ENCODE measurements around the gene SPATA18.

DNA sequence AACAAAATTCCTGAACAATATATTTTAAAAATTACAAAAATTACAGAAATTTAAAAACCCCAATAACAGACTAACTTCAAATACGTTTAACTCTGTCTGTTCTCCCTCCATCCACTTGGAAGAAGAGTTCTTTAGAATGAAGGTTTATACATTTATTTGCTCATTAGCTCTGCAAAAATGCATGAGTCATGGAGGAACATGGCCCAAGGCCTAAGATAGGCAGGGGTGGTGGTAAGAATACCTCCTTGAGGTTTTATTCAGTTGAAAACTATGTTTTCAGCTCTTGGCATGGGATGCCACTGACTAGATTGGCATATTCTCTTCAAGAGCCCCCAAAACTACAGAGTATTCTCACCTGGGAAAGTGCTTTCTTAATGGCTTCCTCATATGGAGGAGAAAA, 22.1 kb upstream of the SPATA18 start:
- TF ChIP-seq POLR2A (IDR thresholded peaks at IDR 0.05) (no peak), POLR2AphosphoS5 (IDR thresholded peaks at IDR 0.05) (no peak)
- TF ChIP-seq, protein P1, sequence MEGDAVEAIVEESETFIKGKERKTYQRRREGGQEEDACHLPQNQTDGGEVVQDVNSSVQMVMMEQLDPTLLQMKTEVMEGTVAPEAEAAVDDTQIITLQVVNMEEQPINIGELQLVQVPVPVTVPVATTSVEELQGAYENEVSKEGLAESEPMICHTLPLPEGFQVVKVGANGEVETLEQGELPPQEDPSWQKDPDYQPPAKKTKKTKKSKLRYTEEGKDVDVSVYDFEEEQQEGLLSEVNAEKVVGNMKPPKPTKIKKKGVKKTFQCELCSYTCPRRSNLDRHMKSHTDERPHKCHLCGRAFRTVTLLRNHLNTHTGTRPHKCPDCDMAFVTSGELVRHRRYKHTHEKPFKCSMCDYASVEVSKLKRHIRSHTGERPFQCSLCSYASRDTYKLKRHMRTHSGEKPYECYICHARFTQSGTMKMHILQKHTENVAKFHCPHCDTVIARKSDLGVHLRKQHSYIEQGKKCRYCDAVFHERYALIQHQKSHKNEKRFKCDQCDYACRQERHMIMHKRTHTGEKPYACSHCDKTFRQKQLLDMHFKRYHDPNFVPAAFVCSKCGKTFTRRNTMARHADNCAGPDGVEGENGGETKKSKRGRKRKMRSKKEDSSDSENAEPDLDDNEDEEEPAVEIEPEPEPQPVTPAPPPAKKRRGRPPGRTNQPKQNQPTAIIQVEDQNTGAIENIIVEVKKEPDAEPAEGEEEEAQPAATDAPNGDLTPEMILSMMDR (IDR thresholded peaks at IDR 0.05 in 8 of 11, conservative IDR thresholded peaks at IDR 0.05 in 3 of 11) = no peak

Measured in spleen (tissue), 7 donors.